ENCODE results near the gene ACP7.
"Not testable (repeated sequence)": the region's sequence is repeated elsewhere in the genome, so short reads cannot be mapped to it uniquely, and the experiment has no call there.

The ACP7 gene

GRCh38 chr19:39112338-39112890 is 28.2 kb downstream of the ACP7 start:
- Histone ChIP-seq H4K20me1 (ENCODE audit: insufficient read depth, low read length) (no peaks in the 10 kb centered on the region), H3K9me3 (ENCODE audit: low read length) (no peaks in the 10 kb centered on the region), H3K4me2 (ENCODE audit: low read length) (no peak overlapping the region), H3K9ac (ENCODE audit: low read length) (no peak overlapping the region), H3K27me3 (ENCODE audit: insufficient read depth, low read length) (no peaks in the 10 kb centered on the region), H2AFZ (ENCODE audit: low read length) (no peak overlapping the region), H3K4me1 (ENCODE audit: insufficient read depth, low read length, severe bottlenecking) (no peaks in the 10 kb centered on the region), H3K27ac (ENCODE audit: low read depth, low read length, poor library complexity, severe bottlenecking) (no peak overlapping the region), H3K79me2 (ENCODE audit: insufficient read depth, low read length) (no peaks in the 10 kb centered on the region), H3K4me3 (ENCODE audit: low read depth, low read length, poor library complexity, severe bottlenecking) (no peak overlapping the region), H3F3A (ENCODE audit: insufficient read depth, low read length) (no peaks in the 10 kb centered on the region), H3K36me3 (ENCODE audit: insufficient read depth, low read length) (no peaks in the 10 kb centered on the region), H3K9me2 (ENCODE audit: low read depth, low read length) (no peaks in the 10 kb centered on the region)
- TF ChIP-seq CTCF (IDR thresholded peaks at IDR 0.05; ENCODE audit: low read length) (no peak), EZH2 (IDR thresholded peaks at IDR 0.05; ENCODE audit: borderline replicate concordance, low read length) (no peak)

GRCh38 chr19:39113199-39113598 is 29.0 kb downstream of the ACP7 start:
- H3K9ac ChIP-seq (ENCODE audit: low read length): no peak overlapping the region
- H3K4me1 ChIP-seq (ENCODE audit: insufficient read depth, low read length, severe bottlenecking): no peaks in the 10 kb centered on the region
- H3K9me2 ChIP-seq (ENCODE audit: low read depth, low read length): no peaks in the 10 kb centered on the region
- no peaks in the 10 kb centered on the region for H3K27me3 ChIP-seq (ENCODE audit: insufficient read depth, low read length)
- no peaks in the 10 kb centered on the region for H3K9me3 ChIP-seq (ENCODE audit: low read length)
- H3K79me2 ChIP-seq (ENCODE audit: insufficient read depth, low read length): no peaks in the 10 kb centered on the region
- H4K20me1 ChIP-seq (ENCODE audit: insufficient read depth, low read length): no peaks in the 10 kb centered on the region
- no peak overlapping the region for H3K4me3 ChIP-seq (ENCODE audit: low read depth, low read length, poor library complexity, severe bottlenecking)
- no peak overlapping the region for H3K4me2 ChIP-seq (ENCODE audit: low read length)
- TF ChIP-seq CTCF (IDR thresholded peaks at IDR 0.05; ENCODE audit: low read length) (no peak), EZH2 (IDR thresholded peaks at IDR 0.05; ENCODE audit: borderline replicate concordance, low read length) (no peak)
- no peaks in the 10 kb centered on the region for H3F3A ChIP-seq (ENCODE audit: insufficient read depth, low read length)
- no peaks in the 10 kb centered on the region for H3K36me3 ChIP-seq (ENCODE audit: insufficient read depth, low read length)
- no peak overlapping the region for H2AFZ ChIP-seq (ENCODE audit: low read length)
- H3K27ac ChIP-seq (ENCODE audit: low read depth, low read length, poor library complexity, severe bottlenecking): no peak overlapping the region

GRCh38 chr19:39115105-39115847 is 31.1 kb downstream of the ACP7 start:
- Histone ChIP-seq H3K9me3 (ENCODE audit: low read length) (no peaks in the 10 kb centered on the region), H3K36me3 (ENCODE audit: insufficient read depth, low read length) (no peaks in the 10 kb centered on the region), H3K9me2 (ENCODE audit: low read depth, low read length) (no peaks in the 10 kb centered on the region), H2AFZ (ENCODE audit: low read length) (no peak overlapping the region), H3K79me2 (ENCODE audit: insufficient read depth, low read length) (no peaks in the 10 kb centered on the region), H3K4me2 (ENCODE audit: low read length) (no peak overlapping the region), H3F3A (ENCODE audit: insufficient read depth, low read length) (no peaks in the 10 kb centered on the region), H3K9ac (ENCODE audit: low read length) (no peak overlapping the region), H3K27me3 (ENCODE audit: insufficient read depth, low read length) (no peaks in the 10 kb centered on the region), H4K20me1 (ENCODE audit: insufficient read depth, low read length) (no peaks in the 10 kb centered on the region), H3K4me3 (ENCODE audit: low read depth, low read length, poor library complexity, severe bottlenecking) (no peak overlapping the region), H3K27ac (ENCODE audit: low read depth, low read length, poor library complexity, severe bottlenecking) (no peak overlapping the region), H3K4me1 (ENCODE audit: insufficient read depth, low read length, severe bottlenecking) (no peaks in the 10 kb centered on the region)
- TF ChIP-seq EZH2 (IDR thresholded peaks at IDR 0.05; ENCODE audit: borderline replicate concordance, low read length) (no peak), CTCF (IDR thresholded peaks at IDR 0.05; ENCODE audit: low read length) (no peak)

- H3K27ac ChIP-seq (ENCODE audit: low read depth, low read length, poor library complexity, severe bottlenecking); H3K4me2 ChIP-seq (ENCODE audit: low read length); H3F3A ChIP-seq (ENCODE audit: insufficient read depth, low read length); H3K27me3 ChIP-seq (ENCODE audit: insufficient read depth, low read length); H3K9me3 ChIP-seq (ENCODE audit: low read length); H4K20me1 ChIP-seq (ENCODE audit: insufficient read depth, low read length); H3K36me3 ChIP-seq (ENCODE audit: insufficient read depth, low read length); H3K4me3 ChIP-seq (ENCODE audit: low read depth, low read length, poor library complexity, severe bottlenecking); H3K9ac ChIP-seq (ENCODE audit: low read length); H3K79me2 ChIP-seq (ENCODE audit: insufficient read depth, low read length); H3K9me2 ChIP-seq (ENCODE audit: low read depth, low read length); H3K4me1 ChIP-seq (ENCODE audit: insufficient read depth, low read length, severe bottlenecking); H2AFZ ChIP-seq (ENCODE audit: low read length): not testable (repeated sequence)
Measured at GRCh38 chr19:39117023-39117422, 32.9 kb downstream of the ACP7 start.

Data from OCI-LY1 (cell line).